Adrenal gland (tissue), 5 donors: Measurements from ENCODE around the gene RASSF5.

Experiments
- CTCF ChIP-seq, 6 experiments: fragments of 450-650 bp in 4 of 6; fragments of 200-600 bp in 2 of 6; sonication (generic) in 1 of 6; IDR thresholded peaks; 1 replicate in 5 of 6; 2 replicates in 1 of 6; pipeline versions ENCODE4 v1.5.1 to v1.8.0; 2016 to 2021; ENCODE audit warnings: antibody characterized with exemption in 6 of 6, mild to moderate bottlenecking in 2 of 6, moderate library complexity in 1 of 6
- POLR2A ChIP-seq, 2 donors: fragments of 450-650 bp; IDR thresholded peaks; one replicate each; pipeline ENCODE4 v1.6.1; 2017; ENCODE audit warnings: antibody characterized with exemption in 2 of 2, mild to moderate bottlenecking in 2 of 2, moderate library complexity in 1 of 2
- donor health status: DM: no; HTN: no; CAD: no.

- TF ChIP-seq CTCF (IDR thresholded peaks at IDR 0.05) (no peak), POLR2A (IDR thresholded peaks at IDR 0.05) (no peak)
These were observed 63.2 kb downstream of the RASSF5 start for GRCh38 chr1:206570529-206570928.
